NCI-H2196 treated with DMSO at 0.1 percent for 48 hours (cell line): Measurements from ENCODE around the gene SHANK2.

Experiments
- DNase-seq: peaks from one replicate; lab custom pipeline; 2025; ENCODE audit not compliant: unreplicated experiment; lab: John Stamatoyannopoulos, UW

Gene SHANK2

DNA sequence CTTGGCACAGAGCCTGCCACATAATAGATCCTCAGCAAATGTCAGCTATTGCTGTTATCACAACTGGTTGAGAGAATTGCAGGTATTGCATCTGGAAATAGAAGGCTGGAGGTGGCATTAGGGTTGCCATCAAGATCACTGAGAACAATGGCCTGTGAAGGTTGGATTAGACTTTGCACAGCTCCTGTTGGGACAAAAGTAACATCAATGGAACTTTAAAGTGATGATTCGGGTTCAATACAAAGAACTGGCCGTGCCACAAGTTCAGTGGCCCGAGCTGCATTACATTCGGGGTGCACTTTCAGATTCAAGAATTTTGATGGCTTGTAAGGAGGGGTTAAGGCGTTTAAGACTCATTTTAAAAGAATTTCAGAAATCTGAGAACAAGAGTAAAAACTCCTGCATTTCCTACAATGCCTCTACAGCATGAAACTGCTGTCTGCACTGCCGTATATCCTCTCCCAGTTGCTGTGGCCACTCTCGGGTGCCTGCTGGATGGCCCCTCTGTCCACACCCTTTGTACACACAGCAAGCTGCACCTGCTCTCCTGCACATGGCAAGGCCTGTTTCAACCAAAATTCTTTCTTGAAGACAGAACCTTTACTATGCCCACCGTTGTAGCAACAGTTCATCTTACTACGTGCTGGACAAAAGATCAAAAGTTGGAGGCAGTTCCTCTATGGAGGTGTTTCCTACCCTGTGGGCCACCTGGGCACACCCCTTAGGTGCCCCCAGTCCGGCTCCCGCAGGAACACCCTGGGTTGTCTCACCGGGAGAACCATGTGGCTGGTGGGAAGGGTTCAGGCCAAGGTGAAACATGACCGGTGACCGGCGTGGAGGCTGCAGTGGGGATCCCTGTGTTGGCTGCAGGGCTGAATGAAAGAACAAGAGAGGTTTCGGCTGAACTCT is 17.5 kb upstream of the SHANK2 start:
- no peak for DNase-seq

DNA sequence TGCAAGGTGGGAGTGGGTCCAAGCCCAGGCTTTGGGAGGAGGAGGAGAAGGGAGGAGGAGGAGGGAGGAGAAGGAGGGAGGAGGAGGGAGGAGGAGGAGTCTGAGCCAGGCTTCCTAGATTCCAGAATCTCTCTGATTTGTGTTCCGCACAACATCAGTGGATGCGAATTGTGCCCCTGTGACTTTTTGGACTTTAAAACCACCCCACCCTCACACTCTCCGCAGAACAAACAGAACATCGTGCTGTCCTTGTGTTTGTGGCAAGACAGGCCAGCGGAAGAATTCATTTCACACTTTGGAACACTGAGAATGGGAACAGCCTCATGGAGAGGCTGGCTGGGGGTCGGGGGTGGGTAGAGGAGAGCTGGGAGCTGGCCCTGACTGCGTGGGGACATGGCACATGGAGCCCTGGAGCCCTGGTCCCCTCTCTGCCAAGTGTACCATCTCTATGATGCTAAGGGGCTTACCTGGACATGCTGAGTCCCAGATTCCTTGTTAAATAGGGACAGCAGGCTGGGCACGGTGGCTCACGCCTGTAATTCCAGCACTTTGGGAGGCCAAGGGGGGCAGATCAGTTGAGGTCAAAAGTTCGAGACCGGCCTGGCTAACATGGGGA is 16.4 kb upstream of the SHANK2 start:
- no peak for DNase-seq

DNA sequence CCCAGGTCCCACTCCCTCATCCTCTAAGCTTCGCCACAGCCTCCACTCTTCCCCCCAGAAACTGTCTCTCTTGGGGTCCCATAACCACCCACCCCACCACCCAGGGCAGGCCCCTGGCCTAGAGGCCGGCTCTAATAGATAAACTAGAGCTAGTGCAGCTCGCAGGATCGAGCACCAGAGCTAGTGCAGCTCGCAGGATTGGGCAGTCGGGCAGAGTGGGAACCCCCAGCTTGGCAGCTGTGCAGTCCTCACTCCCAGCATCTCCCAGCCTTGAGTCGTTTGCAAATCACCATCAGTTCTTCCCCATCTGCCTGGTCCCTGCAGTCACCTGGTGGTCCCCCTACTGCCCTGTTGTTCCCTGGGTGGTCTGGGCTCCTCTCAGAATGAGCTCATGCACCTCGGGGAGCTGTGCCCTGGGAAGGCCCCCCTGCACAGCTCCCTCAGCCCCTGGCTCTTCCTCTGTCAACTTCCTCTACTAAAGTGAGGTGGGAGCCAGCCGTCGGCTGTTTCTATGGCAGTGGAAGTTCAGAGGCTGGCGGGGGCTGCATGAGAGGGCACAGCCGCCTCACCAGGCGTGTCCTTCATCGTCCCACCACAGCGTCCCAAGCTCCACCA is 15.5 kb upstream of the SHANK2 start:
- no peak for DNase-seq

DNA sequence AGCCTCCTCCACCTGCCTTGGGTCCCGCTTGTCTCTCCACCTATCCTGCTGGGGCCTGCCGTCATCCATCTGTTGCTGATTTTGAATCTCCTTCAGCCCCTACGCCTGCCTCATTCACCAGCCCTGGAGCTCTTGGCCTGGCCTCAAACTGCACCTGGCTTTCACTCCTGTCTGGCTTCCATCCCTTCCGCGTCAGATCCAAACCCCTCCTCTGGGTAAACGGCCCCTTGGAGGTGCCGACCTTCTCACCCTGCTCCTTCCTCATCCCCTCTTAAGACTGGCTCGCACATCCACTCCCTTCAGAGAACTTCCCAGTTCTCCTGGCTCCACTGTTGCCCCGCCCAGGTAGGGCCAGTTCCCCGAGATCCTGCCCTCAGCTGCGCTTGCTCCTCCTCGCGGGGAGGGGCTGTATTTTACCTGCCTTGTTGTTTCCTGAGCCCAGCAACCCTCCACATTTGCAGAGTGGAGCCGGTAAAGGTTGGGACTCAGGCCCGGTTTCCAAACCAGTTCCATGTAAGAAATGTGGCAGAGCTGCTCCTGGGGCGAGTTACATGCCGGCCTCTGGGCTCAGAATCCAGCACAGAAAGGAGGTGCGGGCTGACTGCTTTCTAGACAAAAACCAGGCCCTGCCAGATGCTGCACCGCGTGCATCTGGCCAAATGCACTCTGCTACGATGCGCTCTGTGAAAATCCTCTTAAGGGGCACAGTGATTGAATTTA is 13.9 kb upstream of the SHANK2 start:
- no peak for DNase-seq

DNA sequence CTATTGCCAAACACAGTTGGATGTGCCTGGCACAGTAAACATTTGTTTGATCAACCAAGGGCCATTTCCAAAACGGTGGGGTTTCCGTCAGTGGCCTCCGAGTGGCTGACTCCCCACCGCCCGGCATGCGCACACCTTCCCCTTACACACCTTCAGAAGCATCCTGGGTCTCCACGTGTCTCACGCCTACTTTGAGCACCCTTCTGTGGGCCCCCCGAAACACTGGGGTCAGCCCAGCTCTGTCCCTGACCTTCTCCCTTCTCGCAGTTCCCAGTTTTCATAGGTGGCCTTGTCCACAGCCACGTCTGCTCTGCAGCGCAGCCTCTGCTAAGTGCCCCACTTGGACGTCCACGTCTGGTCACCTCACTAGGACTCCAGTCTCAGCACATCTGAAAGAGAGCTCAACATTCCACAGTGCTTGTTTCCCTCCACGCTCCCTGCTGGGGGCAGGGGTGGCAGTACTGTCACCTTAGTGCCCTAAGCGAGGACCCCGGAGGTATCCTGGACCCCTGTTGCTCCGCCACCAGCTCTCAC is 13.2 kb upstream of the SHANK2 start:
- DNase-seq: no peak

DNA sequence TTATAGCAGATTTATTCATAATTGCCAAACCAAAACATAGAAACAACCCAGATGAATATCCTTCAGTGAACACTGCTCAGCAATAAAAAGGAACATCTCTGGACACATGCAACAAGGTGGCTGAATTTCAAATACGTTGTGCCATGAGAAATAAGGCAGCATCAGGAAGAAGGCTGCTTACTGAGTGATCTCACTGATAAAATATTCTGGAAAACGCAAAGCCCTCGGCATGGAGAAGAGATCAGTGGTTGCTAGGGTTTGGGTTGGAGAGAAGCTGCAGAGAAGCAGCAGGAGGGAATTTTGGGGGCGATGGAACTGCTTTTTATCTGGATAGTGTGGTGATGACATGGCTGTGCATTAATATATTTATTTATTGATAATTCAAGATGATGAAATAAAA is 11.0 kb upstream of the SHANK2 start:
- DNase-seq: no peak

DNA sequence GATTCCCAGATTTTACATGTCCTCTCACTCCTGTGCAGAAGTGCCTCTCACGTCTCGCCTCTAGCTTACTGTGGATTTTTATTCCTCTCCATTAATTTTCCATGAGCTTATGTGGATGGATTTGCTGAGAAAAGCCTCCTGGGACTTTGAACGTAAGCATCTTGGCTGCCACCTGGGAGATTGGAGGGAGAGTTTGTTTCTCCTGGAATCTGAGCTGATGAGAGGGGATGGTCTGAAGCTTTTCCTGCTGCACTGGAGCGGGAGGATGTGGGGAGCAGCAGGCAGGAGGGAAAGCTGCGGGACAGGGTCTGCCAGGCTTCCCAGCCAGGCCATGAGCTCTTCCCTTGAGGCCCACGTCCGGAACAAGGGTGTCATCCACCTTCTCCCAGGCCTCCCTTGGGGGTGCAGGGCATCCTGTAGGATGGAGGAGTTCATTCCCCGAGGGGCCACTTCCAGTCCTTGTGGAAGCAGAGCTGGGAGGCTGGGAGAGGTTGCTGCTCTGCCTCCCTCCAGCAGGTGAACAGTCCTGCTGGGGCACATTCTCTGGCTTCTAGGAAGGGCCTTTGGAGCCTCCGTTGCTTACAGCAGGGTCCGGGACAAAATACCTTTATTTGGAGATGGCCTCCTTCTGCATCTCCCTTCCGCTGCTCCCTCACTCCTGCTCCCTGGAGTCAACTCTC is 3.6 kb upstream of the SHANK2 start:
- DNase-seq: no peak

DNA sequence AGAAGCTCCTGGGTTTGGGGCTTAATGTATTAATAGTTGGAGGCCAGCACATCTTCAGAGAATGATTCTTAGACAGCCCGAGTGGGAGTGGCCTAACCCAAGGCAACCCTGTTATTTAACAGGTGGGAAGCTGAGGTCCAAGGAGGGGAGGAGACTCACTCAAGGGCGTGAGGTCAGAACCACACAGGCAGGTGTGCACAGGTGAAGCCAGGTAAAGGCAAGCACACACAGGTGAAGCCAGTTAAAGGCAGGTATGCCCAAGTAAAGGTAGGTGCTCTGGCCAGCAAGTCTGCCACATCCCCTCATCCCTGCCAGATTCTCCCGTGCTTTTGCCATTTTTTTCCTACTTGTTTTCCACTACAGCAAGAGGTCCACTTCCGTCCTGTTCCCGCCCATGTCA is 2.9 kb upstream of the SHANK2 start:
- DNase-seq: no peak

DNA sequence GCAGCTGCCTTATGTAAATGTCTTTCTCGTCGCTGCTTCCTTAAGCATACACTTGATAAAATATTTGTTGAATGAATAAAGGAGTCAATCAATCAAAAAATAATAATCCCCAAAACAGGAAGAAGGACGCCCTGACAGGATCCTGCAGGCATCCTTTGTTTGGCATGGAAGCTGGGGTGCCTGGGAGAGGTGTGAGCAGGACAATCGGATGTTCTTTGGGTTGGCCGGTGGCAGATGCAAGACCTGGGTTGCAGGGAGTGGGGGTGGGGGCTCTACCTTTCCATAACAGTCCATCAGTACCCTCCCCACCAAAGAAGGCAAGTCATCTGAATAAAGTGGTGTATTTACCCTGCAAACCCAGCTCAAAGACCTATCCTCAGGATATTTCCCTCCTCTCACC is 1.4 kb upstream of the SHANK2 start:
- no peak for DNase-seq

DNA sequence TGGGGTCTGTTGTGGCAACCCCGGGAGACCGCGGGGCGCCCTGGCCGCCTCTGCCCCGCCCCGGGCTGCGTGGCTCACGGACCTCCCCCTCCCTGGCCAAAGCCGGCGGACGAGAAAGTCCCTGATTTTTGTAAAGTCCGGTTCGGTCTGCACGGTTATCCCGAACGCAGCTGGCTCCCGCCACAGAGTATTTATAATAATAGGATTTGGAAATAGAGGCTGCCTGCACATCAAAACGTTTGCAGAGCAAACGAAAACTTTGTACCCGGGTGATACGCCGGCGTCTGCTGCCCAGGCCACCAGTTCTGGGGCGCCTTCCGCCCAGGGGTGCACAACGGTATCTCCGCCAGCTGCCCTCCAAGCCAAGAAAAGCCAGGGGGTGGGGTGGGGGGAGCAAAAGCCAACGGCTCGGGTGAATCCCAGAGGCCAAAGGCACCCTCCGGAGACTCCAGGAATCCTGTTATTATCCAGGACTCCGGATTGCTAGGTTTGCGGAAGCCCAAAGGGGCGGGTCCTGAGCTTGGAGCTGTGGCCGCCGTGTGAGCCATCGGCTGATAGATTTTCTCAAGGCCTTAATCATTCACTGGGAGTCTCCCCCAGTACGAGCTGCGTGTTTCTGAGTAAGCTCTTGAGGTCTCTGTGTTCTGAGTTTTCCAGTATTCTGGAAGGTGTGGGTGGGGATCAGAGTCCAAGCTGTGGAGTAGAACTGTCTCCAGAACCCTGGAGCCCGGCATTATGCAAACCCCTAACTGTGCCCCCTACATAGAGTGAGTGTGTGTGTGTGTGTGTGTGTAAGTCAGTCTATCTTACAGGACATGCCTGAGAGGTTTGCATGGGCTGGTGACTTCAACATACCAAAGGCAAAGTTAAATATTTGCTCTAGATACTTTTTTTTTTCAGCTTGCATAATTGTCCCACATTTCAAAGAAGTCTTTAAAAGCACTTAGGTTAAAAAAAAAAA is 673 bp upstream of the SHANK2 start:
- no peak for DNase-seq

DNA sequence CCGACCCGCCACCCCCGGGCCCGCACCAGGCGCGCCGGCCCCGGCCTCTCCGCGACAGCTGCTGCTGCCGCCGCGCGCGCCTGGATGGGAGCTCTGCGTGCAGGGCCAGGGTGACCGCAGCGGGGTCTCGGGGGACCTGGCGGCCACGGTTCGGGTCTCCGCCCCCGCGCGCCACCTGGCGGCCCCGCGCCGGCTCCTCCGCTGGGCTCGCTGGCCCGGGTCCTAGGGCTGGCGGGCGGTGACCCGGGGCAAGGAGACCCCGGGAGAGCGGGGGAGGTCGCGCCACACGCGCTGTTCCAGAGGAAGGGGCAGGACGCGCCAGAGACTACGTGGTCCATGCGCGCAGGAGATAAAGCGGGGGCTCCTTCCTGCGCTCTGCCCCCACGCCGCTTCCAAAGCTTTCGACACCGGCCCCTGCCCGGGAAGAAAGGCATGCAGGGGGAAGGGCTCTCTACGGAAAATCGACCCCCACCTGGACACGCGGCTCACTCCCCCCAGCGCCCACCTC is 562 bp downstream of the SHANK2 start:
- no peak for DNase-seq

DNA sequence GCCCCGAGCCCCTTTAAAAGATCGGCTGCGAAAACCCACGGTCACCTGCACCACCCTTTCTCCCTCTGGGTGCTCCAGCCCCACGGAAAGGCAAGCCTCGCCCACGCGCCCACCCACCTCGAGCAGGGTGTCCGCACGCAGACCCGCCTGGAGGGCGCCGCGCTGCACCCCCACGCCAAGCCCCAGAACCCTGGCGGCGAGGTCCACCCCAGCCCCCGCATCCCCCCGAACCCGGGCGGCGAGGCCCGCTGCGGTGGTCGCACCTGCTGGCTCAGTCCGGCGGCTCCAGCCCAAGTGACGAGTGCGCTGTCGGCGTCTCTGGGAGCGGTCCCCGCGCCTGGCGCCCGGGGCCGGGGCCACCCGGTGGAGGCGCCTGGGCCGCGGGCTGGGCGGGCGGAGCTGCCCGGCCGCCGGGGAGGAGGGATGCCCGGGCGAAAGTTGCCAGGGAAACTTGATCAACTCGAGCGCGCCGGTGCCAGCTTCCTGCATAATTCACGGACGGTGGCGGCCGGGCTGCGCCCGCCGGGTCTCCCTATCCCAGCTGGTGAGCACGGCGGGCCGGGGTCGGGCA is 1.1 kb downstream of the SHANK2 start:
- DNase-seq: no peak

DNA sequence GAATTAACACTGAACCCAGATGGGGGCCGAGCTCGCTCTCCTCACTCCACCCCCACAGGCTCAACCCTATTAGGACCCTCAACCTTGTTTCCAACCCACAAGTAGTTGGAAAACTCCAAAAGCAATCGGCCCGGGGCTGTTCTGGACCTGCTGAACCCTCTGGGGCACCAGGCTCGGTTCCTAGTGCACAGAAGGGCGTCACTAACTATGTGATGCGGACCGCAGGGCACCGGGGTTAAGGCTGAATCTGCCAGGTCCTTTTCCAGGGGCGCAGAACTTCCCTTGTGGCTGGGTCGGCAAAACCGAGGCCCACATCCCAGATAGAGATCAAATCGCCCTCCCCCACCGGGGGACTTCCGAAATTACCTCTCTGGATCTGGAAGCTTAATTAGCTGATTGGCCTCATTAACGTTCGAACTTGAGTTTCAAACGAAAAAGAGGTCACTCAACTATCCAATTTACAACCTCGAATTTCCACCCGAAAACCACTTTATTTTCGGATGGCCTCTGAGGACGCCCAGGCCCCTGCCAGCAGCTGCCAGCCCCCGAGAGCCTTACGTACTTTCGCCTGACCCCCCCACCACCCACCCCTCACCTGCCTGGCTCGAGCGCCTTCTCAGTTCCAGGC is 1.7 kb downstream of the SHANK2 start:
- no peak for DNase-seq

DNA sequence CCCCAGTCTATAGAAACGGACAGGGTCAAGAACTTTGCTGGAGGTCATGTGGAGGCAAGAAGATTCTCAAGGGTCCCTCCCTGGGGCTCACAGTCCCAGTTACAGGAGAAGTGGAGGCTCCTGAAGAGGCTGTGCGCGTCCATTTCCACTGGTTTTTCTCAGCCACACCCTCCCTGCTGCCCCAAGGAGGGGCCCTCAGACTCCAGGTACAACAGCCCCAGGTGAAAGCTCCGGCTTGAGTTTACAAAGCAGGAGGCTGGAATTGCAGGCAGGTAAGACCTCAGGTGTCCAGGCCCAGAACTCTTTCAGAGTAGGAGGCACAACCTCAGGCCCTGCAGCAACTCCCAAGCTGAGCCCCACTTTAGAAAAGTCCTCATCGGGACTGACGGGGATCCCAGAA is 3.1 kb downstream of the SHANK2 start:
- DNase-seq: no peak

DNA sequence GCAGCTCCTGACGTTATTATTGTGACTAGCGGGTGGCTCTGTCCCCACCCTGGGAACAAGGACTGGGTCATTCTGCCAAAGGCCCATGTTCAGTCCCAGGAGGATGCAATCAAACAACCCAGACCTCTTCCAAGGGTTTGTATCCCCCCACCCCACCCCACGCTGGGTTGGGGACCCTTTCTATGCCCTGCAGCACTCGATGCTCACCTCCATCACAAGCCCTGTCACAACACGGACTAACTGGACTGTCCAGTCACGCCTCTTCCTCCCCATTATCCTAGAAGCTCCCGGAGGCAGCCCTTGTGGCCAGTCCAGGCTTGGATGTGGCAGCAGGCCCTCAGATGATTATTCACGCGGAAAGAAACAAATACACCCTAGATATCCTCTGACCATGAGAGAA is 3.7 kb downstream of the SHANK2 start:
- DNase-seq: no peak

DNA sequence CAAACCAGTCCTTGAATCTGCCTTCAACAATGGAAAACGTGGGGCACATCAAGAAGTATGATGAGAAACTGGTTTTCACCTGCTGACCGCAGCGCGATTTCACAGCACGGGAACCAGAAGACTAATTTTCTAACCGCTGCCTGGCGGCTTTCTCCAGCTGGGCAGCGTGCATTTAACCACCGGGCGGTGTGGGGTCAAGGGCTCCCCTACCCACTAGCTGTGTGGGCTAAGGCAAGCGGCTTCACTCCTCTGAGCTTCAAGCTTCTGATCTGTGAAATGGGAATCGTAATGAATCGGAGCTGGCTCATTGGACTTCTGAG is 4.2 kb downstream of the SHANK2 start:
- DNase-seq: no peak

DNA sequence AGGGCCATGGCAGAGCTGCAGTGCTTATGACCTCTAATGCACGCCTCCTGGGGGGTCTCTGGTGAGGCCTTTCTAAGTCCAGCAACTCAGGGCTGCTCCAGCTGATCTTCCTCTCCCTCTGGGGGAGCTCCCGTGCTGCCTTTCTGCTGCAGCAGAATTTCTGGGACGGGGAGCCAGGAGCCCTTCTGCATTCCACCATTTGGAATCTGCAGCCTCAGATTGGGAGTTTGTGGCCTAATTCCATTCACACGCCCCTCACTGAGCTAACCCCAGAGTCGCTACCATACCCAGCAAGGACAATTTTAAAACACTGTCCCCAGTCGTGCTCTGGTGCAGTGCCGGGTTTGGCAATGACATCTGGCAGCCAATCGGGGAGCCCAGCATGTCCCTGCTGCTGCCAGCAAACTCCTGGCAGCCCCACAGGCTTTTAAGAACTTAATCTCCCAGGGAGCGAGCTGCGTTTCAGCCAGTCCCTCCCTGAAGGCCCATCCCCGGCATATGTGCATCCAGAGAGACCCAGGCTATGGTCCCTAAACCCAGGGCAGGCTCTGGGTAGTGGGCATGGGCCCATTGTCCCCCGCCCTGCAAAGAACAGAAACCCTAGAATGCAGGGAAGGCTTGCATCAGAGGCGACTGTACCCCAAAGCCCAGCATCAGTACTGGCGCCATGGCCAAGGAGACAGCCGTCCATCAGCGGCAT is 4.7 kb downstream of the SHANK2 start:
- DNase-seq: no peak

DNA sequence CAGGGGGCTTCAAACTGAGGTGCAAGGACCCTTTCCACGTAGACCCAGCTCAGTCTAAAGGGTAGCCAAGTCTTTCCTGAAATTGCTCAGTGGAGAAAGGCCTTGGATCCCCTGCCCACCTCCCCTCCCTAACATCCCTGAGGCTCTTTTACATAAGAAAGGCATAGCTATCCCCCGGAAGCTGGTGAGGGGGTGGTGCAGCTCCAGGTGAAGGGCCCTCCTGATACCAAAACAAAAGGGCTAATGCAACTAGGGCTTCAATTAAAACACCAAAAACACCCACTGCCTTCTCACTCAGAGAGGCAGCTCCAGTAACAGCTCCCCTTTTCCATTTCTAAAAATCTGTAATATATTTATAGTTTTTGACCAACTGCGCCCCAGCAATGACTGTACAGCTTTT is 5.8 kb downstream of the SHANK2 start:
- no peak for DNase-seq
